Measurements from ENCODE around the gene PFKM. TPM values are rescaled to one million over a fixed set of nuclear protein-coding genes. Genes with fewer than 3 reads are reported as not detected.
"Not testable (repeated sequence)": the region's sequence is repeated elsewhere in the genome, so short reads cannot be mapped to it uniquely, and the experiment has no call there.

Gene PFKM
- polyA plus RNA-seq, 1 donor: 134 TPM

DNA sequence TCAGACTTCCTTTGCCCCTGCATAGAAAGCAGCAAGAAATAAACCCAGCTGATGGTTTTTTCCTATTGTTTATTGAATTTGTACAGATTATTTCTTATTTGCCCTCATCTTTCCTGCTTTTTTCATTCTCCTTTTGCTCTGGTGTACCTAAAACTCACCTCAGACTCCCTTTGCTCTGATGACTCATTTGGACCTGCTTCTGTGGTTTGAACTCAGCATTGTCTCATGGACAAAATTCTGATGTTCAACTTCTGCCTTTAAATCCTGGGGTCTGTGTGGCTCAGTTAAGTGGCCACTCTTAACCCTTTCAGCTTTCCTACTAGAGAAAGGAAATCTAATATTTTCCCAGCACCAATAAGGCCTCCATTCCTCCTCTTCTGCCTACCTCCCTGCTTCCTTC, 9.7 kb upstream of the PFKM start:
- no peak for DNase-seq

DNA sequence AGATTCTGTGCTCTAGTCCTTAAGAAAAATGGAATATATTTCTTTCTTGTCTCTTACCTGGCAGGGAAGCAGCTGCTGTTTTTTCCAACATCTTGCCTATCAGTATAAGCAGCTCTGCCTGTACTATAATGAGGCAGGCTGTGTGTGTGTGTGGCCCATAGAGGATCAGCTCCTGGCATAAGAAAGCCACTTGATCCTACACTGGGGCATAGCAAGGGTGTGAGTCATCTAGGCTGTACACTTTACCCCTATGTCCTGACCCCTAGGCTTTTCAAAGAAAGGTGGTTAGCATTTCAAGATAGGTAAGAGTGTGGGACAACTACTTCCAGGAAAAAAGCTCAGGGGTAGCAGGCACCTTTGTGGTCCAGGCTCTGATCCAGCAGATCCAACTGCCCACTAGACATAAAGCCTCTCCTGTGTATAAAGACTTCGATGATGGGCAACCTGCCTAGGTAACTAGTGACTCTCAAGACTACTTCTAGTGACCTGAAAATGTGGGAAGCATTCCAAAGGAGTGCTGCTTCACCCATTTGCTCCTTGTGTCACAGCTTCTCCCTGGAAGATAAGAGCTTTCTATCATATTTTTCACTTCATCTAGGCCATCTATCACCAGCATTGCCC, 8.4 kb upstream of the PFKM start:
- DNase-seq: no peak

- not testable (repeated sequence) for DNase-seq
Measured at GRCh38 chr12:48111312-48111693, 7.9 kb upstream of the PFKM start.

GRCh38 chr12:48115957-48116356, 3.2 kb upstream of the PFKM start:
- DNase-seq: no peak

DNA sequence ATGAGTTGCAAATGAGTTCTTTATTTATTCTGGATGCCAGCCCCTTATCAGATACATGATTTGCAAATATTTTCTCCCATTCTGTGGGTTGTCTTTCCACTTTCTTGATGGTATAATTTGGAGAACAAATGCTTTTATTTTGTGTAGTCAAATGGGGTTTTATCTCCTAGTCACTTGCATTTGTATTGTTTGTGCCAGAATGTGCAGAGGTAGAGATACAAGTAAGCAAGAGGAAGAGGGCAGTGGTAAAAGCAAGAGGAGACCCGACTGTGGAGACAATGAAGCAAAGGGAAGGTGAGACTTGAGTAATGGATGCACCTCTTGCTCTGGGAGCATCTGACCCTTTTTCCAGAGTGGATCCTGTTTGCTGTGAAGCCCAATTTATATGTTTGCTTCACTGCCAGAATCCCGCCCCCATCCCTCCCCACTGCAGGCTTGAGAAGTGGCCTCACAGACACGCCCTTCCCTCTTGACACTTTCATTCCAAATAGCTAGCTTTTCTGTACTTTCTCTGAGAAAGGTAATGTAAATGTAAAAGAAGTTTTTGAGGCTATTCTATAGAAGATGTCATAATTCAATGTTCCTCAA, 786 bp upstream of the PFKM start:
- DNase-seq: no peak

- DNase-seq: no peak
Measured at GRCh38 chr12:48119834-48120195, 651 bp downstream of the PFKM start.

DNA sequence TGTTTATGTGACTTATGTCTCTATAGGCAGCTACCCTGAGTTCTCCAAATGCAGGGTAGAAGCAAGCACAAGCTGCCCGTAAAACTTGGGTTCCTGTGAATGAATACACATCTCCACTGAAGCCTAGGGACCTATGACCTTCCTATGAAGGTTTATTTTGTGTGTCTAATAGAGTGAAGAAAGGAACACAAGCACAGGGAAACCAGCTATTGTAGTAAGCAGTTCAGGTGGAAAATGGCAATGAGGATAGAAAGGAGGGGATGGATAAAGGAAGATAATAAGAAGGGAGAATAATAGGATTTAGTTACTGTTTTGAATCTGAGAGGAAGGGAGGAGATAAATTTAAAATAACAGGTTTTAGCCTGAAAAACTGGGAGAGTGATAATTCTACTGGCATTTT, 2.4 kb downstream of the PFKM start:
- no peak for DNase-seq

- DNase-seq: no peak
Measured at GRCh38 chr12:48122065-48122834, 3.1 kb downstream of the PFKM start.

- DNase-seq: no peak
Measured at GRCh38 chr12:48123169-48123568, 4.0 kb downstream of the PFKM start.

- DNase-seq: not testable (repeated sequence)
Measured at GRCh38 chr12:48125542-48125941, 6.4 kb downstream of the PFKM start.

GRCh38 chr12:48125985-48126384, 6.8 kb downstream of the PFKM start:
- no peak for DNase-seq

- no peak for DNase-seq
Measured at GRCh38 chr12:48126953-48127630, 7.9 kb downstream of the PFKM start.

DNA sequence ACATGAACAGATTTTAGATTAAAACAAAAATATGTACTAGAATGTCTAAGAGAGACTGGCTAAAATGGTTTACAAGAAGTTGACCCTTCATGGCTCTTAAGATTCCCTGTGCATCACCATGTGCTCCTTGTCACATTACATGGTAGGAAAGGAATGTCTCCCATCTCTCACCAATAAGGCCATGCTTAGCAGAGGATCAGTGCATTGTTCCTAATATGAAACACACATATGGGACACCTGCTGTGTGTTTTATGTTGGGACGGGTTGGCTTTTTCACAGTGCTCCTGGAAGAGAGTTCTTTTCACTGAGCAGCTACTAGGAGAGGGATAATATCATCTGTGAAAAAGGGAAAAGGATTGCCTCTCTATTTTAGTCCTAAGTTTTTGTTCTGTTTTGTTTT, 9.6 kb downstream of the PFKM start:
- no peak for DNase-seq

DNA sequence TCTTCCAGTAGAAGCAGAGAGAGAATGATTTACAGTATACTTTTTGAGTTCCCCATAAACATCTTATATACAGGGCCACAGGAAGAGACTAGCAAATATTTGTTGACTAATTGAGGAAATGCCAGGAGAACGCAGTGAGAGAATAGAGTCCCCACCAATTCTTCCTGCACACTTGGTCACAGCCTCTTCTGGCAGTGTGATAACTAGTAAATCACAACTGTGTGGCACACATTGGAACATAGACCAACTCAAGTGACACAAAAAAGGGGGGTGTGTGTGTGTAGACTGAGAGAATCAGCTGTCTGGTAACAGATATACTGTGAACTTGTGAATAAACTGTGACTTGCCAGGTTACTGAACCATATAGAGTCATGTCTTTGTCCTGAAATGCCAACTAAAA, 10.2 kb downstream of the PFKM start:
- no peak for DNase-seq

DNA sequence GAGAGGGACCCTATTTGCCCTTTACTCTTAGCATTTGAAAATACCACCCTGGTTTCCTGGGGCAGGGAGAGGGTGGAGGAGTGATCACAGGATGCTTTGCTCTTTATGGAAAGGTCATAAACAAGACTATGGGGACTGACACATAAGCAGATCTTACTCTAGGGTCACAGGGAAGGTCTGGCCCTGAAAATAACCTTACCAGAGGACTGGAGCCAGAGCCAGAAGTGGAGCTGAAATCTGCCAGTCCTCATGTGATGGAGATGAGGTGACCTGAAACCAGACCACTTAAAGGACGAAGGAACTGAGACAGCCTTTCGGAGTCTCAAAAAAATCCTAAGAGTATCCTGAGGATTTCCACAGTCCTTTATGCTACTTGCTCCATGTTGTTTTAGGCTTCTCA, 12.4 kb downstream of the PFKM start:
- no peak for DNase-seq

- DNase-seq: no peak
Measured at GRCh38 chr12:48132826-48133225, 13.7 kb downstream of the PFKM start.

GRCh38 chr12:48135027-48135426, 15.9 kb downstream of the PFKM start:
- no peak for DNase-seq

DNA sequence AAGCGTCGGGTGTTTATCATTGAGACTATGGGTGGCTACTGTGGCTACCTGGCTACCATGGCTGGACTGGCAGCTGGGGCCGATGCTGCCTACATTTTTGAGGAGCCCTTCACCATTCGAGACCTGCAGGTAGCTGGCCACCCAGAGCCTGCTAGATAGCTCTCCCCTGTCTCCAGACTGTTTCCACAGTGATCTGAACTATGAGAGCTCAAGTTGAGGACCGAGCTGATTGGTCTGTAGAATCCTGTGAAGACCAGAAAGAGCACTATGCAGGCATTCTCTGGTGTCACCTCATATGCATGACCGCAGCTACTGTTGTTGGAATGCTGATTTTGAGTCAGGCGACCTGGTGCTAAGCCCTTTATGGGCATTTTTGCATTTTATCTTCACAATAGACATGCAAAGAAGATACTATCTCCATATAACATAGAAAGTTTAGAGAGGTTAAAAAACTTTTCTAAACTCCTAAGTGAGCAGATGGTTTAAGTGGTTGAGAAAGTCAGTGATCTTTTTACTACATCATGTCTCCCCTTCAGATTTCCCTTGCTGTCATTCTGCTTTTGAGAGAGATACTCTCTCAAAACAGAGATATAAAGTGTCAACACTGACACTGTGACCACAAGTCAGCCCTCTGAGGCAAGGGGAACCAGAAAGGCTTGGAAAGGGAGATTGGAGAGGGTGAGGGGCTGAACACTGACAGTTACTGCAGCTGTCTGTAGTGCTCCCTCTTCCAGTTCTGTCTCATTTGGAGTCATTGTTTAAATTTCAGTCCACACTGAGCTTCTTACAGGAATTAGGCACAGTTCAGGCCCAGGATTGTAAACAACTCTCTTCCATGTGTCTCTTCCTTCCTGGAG, 23.9 kb downstream of the PFKM start:
- no peak for DNase-seq

DNA sequence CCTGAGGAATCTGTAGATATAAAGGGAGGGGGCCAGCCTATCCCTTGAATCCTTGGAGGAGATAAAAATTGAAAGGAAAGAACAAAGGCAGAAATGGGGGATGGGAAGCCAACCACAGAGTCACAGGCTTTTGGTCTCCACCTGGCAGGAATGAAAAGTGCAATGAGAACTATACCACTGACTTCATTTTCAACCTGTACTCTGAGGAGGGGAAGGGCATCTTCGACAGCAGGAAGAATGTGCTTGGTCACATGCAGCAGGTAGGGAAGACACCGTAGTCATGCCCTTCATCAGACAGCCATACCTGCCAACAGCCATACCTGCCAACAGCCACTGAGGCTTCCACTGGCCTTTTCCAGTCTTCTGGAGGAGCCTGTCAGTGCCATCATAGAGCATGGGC, 24.7 kb downstream of the PFKM start:
- DNase-seq: no peak

GRCh38 chr12:48145981-48146380, 26.8 kb downstream of the PFKM start:
- no peak for DNase-seq

- no peak for DNase-seq
Measured at GRCh38 chr12:48151103-48151771, 32.1 kb downstream of the PFKM start.

- DNase-seq: not testable (repeated sequence)
Measured at GRCh38 chr12:48155786-48156185, 36.6 kb downstream of the PFKM start.

All from left kidney (tissue), 2 donors.